ENCODE measurements around the gene SLC7A6OS.

Gene SLC7A6OS

DNA sequence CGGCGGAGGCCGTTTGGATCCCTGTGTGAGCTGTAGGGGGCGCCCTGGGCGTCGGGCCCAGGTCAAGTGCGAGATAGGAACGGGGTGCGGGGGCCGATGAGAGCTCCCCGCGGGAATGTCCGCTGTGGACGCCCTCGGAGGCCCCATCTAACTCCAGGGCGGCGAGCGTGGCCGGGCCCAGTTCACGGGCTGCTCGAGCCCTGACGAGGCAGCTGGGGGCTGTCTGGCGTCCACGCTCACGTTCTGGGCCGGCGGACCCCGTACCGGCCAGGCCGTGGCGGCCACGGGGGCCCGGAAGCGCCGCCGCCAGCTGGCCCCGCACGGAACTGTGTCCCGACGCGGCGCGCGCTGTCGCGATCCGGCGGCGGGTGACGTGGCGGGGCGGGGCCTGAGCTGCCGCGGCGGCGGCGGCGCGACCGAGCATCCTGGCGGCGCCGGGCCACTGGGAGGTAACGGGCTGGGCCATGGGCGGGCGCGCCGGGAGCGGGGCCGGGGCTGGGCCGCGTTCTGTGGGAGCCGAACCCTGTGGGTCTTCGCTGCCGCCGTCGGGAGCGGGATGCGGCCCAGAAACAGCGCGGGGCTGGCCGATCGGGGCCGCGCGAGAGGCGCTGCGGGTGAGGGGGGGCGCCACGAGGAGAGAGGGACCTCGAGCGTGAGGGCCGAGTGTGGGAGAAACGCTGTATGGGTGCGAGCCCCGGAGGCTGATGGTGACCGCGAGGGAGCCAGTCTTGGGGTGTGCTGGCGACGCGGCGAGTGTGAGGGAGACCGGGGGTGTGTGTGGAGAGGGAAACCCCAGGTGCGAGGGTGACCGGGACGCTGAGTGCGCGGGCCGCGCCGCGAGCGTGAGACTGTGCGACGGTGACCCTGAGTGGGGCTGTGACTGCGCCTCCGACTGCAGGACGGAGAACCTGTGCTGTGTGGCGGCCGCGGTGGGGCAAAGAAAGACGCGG lies 46.3 kb downstream of the SLC7A6OS start, which contains the start of gene SLC7A6:
SLC7A6 (plus strand) TSS at position 399 of the 950 bp plus-strand sequence. CDS start 10,201 bp downstream, outside the sequence.
- ChIA-PET CTCF (interaction anchor here (0.8 to 19.1 kb wide), 25 partner anchors 11 to 336 kb away, joined by 3 to 619 read pairs (median 6); partner anchors contain the start of genes PLA2G15, PRMT7 and SLC7A6OS), POLR2A (interaction anchor here (1.0 to 1.6 kb wide), 6 partner anchors 8 to 46 kb away, joined by 3 to 7 read pairs (median 6); partner anchors contain the start of genes PRMT7 and SLC7A6OS)
- TF ChIP-seq, protein P1, sequence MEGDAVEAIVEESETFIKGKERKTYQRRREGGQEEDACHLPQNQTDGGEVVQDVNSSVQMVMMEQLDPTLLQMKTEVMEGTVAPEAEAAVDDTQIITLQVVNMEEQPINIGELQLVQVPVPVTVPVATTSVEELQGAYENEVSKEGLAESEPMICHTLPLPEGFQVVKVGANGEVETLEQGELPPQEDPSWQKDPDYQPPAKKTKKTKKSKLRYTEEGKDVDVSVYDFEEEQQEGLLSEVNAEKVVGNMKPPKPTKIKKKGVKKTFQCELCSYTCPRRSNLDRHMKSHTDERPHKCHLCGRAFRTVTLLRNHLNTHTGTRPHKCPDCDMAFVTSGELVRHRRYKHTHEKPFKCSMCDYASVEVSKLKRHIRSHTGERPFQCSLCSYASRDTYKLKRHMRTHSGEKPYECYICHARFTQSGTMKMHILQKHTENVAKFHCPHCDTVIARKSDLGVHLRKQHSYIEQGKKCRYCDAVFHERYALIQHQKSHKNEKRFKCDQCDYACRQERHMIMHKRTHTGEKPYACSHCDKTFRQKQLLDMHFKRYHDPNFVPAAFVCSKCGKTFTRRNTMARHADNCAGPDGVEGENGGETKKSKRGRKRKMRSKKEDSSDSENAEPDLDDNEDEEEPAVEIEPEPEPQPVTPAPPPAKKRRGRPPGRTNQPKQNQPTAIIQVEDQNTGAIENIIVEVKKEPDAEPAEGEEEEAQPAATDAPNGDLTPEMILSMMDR (IDR thresholded peaks at IDR 0.05; ENCODE audit: control extremely low read depth, extremely low read depth, low read depth, missing control alignments), result peak; percentile 80
- DNase-seq (ENCODE audit: extremely low spot score), result peak; percentile 90

DNA sequence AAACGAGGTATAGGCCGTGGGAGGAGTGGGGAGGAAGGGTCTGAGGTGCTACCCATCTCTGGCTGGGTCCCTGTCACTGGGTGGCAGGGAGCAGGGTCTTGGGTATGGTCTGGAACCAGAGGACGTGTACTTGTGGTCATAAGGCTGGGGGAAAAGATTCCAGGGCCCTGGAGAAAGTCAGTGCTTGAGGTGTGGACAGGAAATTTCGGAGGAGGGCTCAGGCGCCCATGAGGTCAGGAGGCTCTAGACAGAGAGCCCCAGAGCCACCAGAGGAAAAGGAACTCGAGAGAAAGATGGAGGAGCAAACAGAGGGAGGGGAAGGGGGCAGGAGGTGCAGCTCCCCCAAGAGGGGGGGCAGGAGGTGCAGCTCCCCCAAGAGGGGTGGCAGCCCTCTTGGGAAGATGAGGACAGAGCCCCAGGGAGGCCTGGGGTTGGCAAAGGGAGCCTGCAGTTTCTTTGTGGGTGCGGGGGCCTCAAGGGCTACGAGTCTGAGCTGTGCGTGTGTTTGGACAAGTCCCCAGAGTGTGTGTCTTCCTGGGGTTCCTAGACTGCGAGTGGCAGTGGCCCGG lies 47.1 kb downstream of the SLC7A6OS start:
- DNase-seq (ENCODE audit: extremely low spot score), result no peak
- ChIA-PET POLR2A (interaction anchor here (1.0 to 1.6 kb wide), 6 partner anchors 9 to 47 kb away, joined by 3 to 7 read pairs (median 6); partner anchors contain the start of genes PRMT7 and SLC7A6OS), CTCF (interaction anchor here (0.8 to 19.1 kb wide), 25 partner anchors 12 to 335 kb away, joined by 3 to 619 read pairs (median 6); partner anchors contain the start of genes PLA2G15, PRMT7 and SLC7A6OS)
- TF ChIP-seq, protein P1 (IDR thresholded peaks at IDR 0.05; ENCODE audit: control extremely low read depth, extremely low read depth, low read depth, missing control alignments), result no peak

DNA sequence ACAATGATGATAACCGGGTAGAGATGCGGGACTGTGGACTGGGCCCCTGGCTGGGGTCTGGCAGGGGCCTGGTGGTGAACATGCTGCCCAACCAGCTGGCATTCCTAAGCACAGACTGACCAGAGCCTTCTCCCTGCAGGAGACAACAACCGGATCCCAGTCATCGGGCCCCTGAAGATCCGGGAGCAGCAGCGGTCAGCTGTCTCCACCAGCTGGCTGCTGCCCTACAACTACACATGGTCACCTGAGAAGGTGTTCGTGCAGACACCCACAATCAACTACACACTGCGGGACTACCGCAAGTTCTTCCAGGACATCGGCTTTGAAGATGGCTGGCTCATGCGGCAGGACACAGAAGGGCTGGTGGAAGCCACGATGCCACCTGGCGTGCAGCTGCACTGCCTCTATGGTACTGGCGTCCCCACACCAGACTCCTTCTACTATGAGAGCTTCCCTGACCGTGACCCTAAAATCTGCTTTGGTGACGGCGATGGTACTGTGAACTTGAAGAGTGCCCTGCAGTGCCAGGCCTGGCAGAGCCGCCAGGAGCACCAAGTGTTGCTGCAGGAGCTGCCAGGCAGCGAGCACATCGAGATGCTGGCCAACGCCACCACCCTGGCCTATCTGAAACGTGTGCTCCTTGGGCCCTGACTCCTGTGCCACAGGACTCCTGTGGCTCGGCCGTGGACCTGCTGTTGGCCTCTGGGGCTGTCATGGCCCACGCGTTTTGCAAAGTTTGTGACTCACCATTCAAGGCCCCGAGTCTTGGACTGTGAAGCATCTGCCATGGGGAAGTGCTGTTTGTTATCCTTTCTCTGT lies 51.5 kb downstream of the SLC7A6OS start:
- CTCF ChIA-PET, result interaction anchor here (1.6 to 19.1 kb wide), 6 partner anchors 16 to 109 kb away, joined by 5 to 619 read pairs (median 127); partner anchors contain the start of gene PLA2G15
- TF ChIP-seq, protein P1 (IDR thresholded peaks at IDR 0.05; ENCODE audit: control extremely low read depth, extremely low read depth, low read depth, missing control alignments), result no peak
- DNase-seq (ENCODE audit: extremely low spot score), result no peak
- POLR2A ChIA-PET, result interaction anchor here (1.5 kb wide), 1 partner anchor 52 kb away, joined by 4 read pairs; the partner anchor contains the start of genes PRMT7 and SLC7A6OS

DNA sequence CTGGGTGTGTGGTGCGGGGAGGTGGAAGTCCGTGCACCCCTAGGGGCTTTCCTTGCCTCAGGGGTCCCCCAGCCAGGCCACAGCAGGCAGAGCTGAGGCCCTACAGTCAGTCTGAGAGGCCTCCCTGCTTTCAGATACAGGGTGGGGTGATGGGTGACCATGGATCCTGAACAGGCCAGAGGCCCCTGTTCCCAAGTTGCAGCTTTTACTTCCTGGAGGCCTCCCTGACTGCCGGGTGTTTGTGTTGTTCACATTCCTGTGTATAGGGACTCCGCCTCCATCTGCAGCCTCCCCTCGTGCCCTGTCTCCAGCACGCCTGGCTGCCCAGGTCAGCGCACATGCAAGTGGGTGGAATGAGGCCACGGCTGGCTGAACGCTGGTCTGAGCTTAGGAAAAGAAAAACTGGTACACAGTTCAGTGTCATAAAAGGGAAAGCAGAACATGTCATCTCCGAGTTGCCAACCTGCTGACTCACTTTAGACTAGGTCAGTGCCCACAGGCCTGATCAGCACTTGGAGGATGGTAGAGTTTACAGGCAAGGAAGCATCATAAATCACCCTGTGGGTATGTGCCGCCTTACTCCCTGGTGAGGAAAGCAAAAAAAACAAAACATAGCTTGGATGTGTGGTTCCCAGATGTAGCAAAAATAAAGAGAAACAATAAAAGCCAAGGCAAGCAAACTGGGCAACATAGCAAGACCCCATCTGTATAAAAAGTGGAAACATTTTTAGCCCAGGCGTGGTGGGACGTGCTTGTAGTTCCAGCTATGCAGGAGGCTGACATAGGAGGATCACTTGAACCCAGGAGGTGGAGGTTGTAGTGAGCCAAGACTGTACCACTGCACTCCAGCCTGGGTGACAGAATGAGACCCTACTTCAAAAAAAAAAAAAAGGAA lies 52.6 kb downstream of the SLC7A6OS start:
- POLR2A ChIA-PET, result interaction anchor here (0.6 to 1.5 kb wide), 3 partner anchors 13 to 53 kb away, joined by 4 to 6 read pairs (median 4); partner anchors contain the start of genes PLA2G15, PRMT7 and SLC7A6OS
- TF ChIP-seq, protein P1 (IDR thresholded peaks at IDR 0.05; ENCODE audit: control extremely low read depth, extremely low read depth, low read depth, missing control alignments), result no peak
- DNase-seq (ENCODE audit: extremely low spot score), result no peak
- CTCF ChIA-PET, result interaction anchor here (1.0 to 19.1 kb wide), 7 partner anchors 10 to 72 kb away, joined by 3 to 619 read pairs (median 5); partner anchors contain the start of gene PLA2G15

DNA sequence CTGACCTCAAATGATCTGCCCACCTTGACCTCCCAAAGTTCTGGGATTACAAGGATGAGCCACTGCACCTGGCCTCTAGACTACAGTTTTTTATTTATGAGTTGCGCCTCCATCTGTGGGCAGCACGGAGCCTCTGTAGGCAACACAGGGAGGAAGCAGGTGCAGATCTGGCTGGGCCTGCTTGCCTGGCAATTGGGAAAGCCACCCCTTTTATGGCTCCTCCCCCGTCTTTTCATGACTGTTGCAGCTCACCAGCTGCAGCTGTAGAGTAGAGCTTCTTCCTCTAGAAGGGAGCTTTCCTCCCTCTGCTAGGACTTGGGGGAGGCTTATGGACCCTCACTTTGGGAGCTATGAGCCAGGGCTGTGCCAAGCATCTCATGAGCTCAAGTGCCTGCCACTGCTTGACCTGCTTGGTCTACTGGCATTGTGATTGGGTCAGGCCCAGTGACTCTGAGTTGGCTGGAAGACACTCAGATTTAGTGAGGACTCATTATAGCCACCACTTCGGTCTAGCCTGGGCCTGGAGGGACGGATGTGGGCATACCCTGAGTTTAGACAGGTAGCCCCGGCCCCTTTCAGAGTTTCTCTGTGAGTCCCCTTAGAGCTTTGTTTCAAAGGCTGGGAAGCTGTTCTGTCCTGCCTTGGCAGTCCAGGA lies 53.4 kb downstream of the SLC7A6OS start:
- TF ChIP-seq, protein P1 (IDR thresholded peaks at IDR 0.05; ENCODE audit: control extremely low read depth, extremely low read depth, low read depth, missing control alignments), result no peak
- peak; percentile 80 for DNase-seq (ENCODE audit: extremely low spot score)
- POLR2A ChIA-PET, result interaction anchor here (0.6 to 1.5 kb wide), 4 partner anchors 12 to 53 kb away, joined by 3 to 6 read pairs (median 4); partner anchors contain the start of genes PLA2G15, PRMT7 and SLC7A6OS
- CTCF ChIA-PET, result interaction anchor here (1.0 to 19.1 kb wide), 7 partner anchors 11 to 73 kb away, joined by 3 to 619 read pairs (median 5); partner anchors contain the start of gene PLA2G15
